ACC112 (cell line): ENCODE measurements around the gene GABBR2.

Experiments used
- H2AFZ ChIP-seq: fragments of 200-600 bp; sonication (generic); one replicate; pipeline ENCODE4 v1.6.0; 2017; ENCODE audit warnings: antibody characterized with exemption, low read length; ENCODE audit not compliant: unreplicated experiment
- H3K27ac ChIP-seq: fragments of 200-600 bp; sonication (generic); 2 replicates; pipeline ENCODE4 v1.5.1; 2014; ENCODE audit warnings: low read depth, mild to moderate bottlenecking, antibody characterized with exemption, low read length, moderate library complexity
- H3K27me3 ChIP-seq: fragments of 200-600 bp; sonication (generic); 2 replicates; pipeline ENCODE4 v1.6.1; 2014; ENCODE audit warnings: mild to moderate bottlenecking, antibody characterized with exemption, low read length, moderate library complexity, mixed read lengths; ENCODE audit not compliant: insufficient read depth
- H3K36me3 ChIP-seq: fragments of 200-600 bp; sonication (generic); 2 replicates; pipeline ENCODE4 v1.6.1; 2016; ENCODE audit warnings: mild to moderate bottlenecking, antibody characterized with exemption, low read length, moderate library complexity, mixed read lengths; ENCODE audit not compliant: insufficient read depth
- H3K4me1 ChIP-seq: fragments of 200-600 bp; sonication (generic); one replicate; pipeline ENCODE4 v1.6.1; 2016; ENCODE audit warnings: low read length, mixed read lengths; ENCODE audit not compliant: insufficient read depth, unreplicated experiment, control insufficient read depth
- H3K4me3 ChIP-seq: fragments of 200-600 bp; sonication (generic); 2 replicates; pipeline ENCODE4 v1.5.1; 2014; ENCODE audit warnings: mild to moderate bottlenecking, low read depth, low read length
- H3K79me2 ChIP-seq: fragments of 200-600 bp; sonication (generic); one replicate; pipeline ENCODE4 v1.6.0; 2016; ENCODE audit warnings: low read length; ENCODE audit not compliant: control insufficient read depth, unreplicated experiment, insufficient read depth

GABBR2 gene

GRCh38 chr9:98351370-98351769 lies 357.4 kb downstream of the GABBR2 start:
- Histone ChIP-seq H3K79me2 (no peaks in the 10 kb centered on the region), H2AFZ (no peak overlapping the region), H3K27ac (no peak overlapping the region), H3K4me1 (peaks cover 8% of the 10 kb centered on the region), H3K4me3 (no peak overlapping the region), H3K27me3 (no peaks in the 10 kb centered on the region), H3K36me3 (no peaks in the 10 kb centered on the region)

DNA sequence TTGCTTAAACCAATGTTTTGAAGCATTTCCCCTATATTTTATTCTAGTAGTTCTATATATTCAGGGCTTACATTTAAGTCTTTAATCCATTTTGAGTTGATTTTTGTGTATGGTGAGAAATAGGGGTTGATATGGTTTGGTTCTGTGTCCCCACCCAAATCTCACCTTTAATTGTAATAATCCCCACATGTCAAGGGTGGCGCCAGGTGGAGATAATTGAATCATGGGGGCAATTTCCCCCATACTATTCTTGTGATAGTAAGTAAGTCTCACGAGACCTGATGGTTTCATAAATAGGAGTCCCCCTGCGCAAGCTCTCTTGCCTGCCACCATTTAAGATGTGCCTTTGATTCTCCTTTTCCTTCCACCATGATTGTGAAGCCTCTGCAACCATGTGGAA lies 361.1 kb downstream of the GABBR2 start:
- no peak overlapping the region for H2AFZ ChIP-seq
- no peak overlapping the region for H3K27ac ChIP-seq
- H3K36me3 ChIP-seq, result no peaks in the 10 kb centered on the region
- H3K4me3 ChIP-seq, result no peak overlapping the region
- peaks cover 7% of the 10 kb centered on the region for H3K4me1 ChIP-seq
- no peaks in the 10 kb centered on the region for H3K79me2 ChIP-seq
- no peaks in the 10 kb centered on the region for H3K27me3 ChIP-seq

- Histone ChIP-seq H3K27me3 (no peaks in the 10 kb centered on the region), H3K4me1 (peaks cover 7% of the 10 kb centered on the region), H3K27ac (no peak overlapping the region), H3K79me2 (no peaks in the 10 kb centered on the region), H2AFZ (no peak overlapping the region), H3K4me3 (no peak overlapping the region), H3K36me3 (no peaks in the 10 kb centered on the region)
Measured at GRCh38 chr9:98345011-98345410, 363.7 kb downstream of the GABBR2 start.

GRCh38 chr9:98344581-98344980 lies 364.2 kb downstream of the GABBR2 start:
- H3K27ac ChIP-seq, result no peak overlapping the region
- no peak overlapping the region for H3K4me3 ChIP-seq
- no peak overlapping the region for H2AFZ ChIP-seq
- no peaks in the 10 kb centered on the region for H3K36me3 ChIP-seq
- H3K27me3 ChIP-seq, result no peaks in the 10 kb centered on the region
- H3K79me2 ChIP-seq, result no peaks in the 10 kb centered on the region
- peaks cover 7% of the 10 kb centered on the region for H3K4me1 ChIP-seq

DNA sequence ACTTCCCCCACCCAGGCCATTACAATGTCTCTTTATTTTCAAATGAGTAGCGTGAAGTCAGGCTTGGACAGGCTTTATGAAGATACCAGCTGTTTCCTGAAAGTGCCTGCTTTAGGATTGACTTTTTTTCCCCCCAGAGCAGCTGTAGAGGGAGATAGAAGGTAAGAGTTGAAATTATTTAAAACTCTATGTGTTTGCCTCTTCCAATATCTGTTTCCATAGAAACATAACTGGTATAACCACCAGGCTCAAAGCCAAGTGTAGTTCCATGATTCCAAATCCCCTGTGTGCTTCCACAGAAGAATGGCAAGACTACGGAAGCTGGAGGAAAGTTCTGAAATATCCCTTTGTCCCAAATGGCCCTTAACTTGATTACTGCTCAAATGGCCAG lies 365.9 kb downstream of the GABBR2 start:
- Histone ChIP-seq H3K36me3 (0 out of 2 replicates have a peak, but pooled peaks cover 5% of the 10 kb centered on the region), H2AFZ (no peak overlapping the region), H3K79me2 (no peaks in the 10 kb centered on the region), H3K27ac (no peak overlapping the region), H3K4me1 (peaks cover 7% of the 10 kb centered on the region), H3K27me3 (no peaks in the 10 kb centered on the region), H3K4me3 (no peak overlapping the region)

DNA sequence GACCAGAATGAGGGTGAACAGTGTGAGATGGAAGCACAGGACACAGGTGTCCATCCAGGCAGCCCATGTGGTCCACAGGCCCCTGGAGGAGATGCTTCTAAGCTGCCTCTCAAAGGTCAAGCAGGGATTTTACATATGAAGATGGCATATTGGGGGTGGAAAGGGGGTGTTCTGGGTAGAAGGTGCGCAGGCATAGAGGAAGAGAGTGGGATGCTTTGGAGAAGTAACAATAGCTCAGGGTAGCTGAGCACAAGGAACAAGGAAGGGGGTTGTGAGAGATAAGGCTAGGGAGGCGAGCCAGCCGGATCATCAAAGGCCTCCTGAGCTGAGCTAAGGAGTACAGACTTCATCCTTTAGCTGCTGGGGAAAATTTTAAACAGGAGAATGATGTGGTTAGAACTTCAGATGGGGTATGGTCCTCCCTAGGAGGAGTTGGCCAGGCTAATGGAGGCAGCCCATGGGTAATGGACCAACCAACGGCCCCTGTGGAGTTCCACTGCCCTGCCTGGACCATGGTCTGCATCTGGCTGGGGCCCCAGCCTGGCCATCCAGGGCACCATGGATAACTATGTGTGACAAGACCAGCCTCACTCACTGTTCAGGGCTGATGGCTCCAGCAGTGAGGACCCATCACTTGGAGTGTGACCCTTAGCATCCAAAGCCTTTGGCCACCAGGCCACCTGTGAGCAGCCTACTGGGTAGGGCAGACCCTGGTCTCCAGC lies 366.5 kb downstream of the GABBR2 start:
- Histone ChIP-seq H3K36me3 (0 out of 2 replicates have a peak, but pooled peaks cover 5% of the 10 kb centered on the region), H3K4me3 (no peak overlapping the region), H3K27me3 (no peaks in the 10 kb centered on the region), H3K27ac (no peak overlapping the region), H3K4me1 (peaks cover 7% of the 10 kb centered on the region), H3K79me2 (no peaks in the 10 kb centered on the region), H2AFZ (no peak overlapping the region)

DNA sequence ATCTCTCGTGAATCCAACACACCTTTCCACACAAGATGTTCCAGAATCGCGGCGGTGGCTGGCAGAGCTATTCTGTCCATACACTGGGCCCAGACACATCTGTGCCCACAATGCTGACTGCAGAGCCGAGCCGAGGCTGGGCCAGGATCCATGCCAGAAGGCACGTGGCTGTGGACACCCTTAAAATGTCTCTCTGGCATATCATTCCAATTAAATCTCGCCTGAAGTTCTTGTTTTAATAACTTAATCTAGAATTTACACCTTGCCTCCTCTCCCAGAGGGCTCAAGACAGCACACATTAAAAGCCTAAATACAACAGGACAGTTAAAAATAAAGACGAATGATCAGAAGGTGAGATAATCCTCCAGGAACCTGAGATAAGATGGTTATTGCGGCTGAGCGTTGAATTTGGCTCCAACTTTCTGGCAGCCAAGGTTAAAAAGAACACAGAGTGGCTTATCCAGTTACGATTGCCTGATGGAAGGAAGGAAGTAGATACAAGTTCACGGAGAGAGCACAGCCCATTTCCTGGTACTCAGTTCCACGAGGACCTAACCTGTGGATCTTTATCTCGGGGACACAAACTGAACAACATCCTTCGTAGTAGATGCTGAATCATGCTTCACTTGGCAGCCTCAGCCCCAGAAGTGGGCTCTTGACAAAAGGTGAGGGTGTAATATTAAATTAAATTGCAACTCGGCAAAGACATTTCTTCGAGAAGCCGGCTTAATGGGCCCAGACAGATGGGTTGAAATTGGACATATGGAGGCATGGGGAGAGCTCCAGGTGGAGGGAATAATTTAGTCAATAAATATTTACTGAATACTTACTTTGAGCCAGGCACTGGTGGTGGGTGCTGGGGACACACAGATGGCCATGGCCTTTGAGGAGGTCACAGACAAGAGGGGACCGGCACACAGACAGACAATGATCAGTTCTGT lies 367.3 kb downstream of the GABBR2 start:
- Histone ChIP-seq H2AFZ (no peak overlapping the region), H3K27me3 (no peaks in the 10 kb centered on the region), H3K4me3 (no peak overlapping the region), H3K36me3 (0 out of 2 replicates have a peak, but pooled peaks cover 5% of the 10 kb centered on the region), H3K4me1 (peaks cover 7% of the 10 kb centered on the region), H3K79me2 (no peaks in the 10 kb centered on the region), H3K27ac (no peak overlapping the region)

- peaks cover 5% of the 10 kb centered on the region for H3K4me1 ChIP-seq
- no peak overlapping the region for H3K4me3 ChIP-seq
- 0 out of 2 replicates have a peak, but pooled peaks cover 5% of the 10 kb centered on the region for H3K36me3 ChIP-seq
- H3K27ac ChIP-seq, result no peak overlapping the region
- no peaks in the 10 kb centered on the region for H3K79me2 ChIP-seq
- no peaks in the 10 kb centered on the region for H3K27me3 ChIP-seq
- H2AFZ ChIP-seq, result no peak overlapping the region
Measured at GRCh38 chr9:98339987-98340800, 368.5 kb downstream of the GABBR2 start.

GRCh38 chr9:98335661-98336060 lies 373.1 kb downstream of the GABBR2 start:
- Histone ChIP-seq H3K36me3 (0 out of 2 replicates have a peak, but pooled peaks cover 5% of the 10 kb centered on the region), H3K4me1 (peaks cover 28% of the 10 kb centered on the region), H3K27ac (no peak overlapping the region), H2AFZ (no peak overlapping the region), H3K27me3 (no peaks in the 10 kb centered on the region), H3K4me3 (no peak overlapping the region), H3K79me2 (no peaks in the 10 kb centered on the region)

DNA sequence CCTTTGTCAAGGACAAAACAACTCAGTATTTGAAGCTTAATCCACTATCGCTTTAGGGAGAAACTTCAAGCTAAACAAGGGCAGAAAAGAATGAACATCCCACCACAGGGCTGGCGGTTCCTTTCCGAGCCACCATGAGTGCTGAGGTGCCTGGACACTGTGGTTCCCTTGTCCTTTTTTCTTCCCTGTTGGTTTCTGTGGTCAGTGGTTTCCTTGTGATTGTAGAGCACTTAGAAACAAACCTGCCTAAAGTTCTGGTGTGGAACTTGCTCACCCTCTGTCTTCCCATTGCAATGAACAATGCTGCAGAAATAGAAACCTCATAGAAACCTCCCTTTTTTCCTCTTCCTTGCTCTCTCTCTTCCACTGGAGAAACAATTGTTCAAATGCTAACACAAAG lies 373.9 kb downstream of the GABBR2 start:
- H3K4me1 ChIP-seq, result peaks cover 32% of the 10 kb centered on the region
- H3K4me3 ChIP-seq, result no peak overlapping the region
- peak overlapping the region; percentile 84 for H3K27ac ChIP-seq
- no peaks in the 10 kb centered on the region for H3K27me3 ChIP-seq
- H2AFZ ChIP-seq, result no peak overlapping the region
- 0 out of 2 replicates have a peak, but pooled peaks cover 5% of the 10 kb centered on the region for H3K36me3 ChIP-seq
- H3K79me2 ChIP-seq, result no peaks in the 10 kb centered on the region
